ENCODE results near the gene BRD3OS. TPM values are rescaled to one million over a fixed set of nuclear protein-coding genes. Genes with fewer than 3 reads are reported as not detected.
A peak's percentile ranks its signal among the peaks of the same experiment; 100 is the strongest.

BRD3OS gene
- total RNA-seq, 1 donor from 2014 or later, result 13.7 TPM

DNA sequence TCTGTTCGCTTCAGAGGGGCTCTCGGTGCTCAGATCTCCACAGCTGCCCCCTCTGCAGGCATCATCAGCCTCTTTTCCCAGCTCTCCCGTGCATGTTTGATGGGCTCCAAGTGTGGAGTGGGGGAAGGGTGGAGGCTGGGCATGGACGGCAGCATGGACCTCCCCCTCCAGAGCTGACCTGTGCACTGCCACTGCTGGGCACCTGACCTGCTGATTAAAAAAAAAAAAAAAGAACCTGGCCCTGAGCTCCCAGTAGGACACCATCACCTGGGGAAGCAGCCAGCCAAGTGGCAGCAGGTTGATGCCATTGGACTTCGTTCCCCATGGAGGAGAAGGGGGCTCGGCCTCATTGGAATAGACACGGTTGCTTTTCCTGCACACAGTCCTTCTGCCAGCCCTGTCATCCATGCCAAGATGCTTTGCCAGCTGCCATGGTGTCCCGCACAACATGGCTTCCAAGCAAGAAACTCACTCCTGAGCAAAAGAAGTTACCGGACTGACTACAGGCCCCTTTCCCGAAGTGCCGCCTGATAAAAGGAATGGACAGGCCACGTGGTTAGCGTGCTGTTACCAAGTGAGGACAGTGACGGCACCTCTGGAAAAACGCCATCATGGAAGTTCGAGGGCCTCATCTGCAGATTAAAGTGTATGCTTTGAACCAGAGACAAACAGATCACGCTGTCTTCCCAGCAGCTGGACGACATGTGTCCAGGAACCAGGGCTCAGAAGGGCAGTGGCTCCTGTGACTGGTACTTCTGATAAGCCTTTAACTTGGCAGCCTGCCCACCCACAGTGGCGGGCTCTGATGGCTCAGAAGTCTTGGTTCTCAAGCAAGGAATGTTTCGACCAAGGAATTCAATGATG lies 14.7 kb upstream of the BRD3OS start:
- TF ChIP-seq, protein P1, sequence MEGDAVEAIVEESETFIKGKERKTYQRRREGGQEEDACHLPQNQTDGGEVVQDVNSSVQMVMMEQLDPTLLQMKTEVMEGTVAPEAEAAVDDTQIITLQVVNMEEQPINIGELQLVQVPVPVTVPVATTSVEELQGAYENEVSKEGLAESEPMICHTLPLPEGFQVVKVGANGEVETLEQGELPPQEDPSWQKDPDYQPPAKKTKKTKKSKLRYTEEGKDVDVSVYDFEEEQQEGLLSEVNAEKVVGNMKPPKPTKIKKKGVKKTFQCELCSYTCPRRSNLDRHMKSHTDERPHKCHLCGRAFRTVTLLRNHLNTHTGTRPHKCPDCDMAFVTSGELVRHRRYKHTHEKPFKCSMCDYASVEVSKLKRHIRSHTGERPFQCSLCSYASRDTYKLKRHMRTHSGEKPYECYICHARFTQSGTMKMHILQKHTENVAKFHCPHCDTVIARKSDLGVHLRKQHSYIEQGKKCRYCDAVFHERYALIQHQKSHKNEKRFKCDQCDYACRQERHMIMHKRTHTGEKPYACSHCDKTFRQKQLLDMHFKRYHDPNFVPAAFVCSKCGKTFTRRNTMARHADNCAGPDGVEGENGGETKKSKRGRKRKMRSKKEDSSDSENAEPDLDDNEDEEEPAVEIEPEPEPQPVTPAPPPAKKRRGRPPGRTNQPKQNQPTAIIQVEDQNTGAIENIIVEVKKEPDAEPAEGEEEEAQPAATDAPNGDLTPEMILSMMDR (IDR thresholded peaks at IDR 0.05), result no peak
- Mint-ChIP-seq H3K36me3 (ENCODE audit: low read depth) (peaks cover 4% of the 10 kb centered on the region), H3K27me3 (ENCODE audit: low read depth) (no peaks in the 10 kb centered on the region), H3K27ac (ENCODE audit: unreplicated experiment) (no peak overlapping the region), H3K4me3 (ENCODE audit: unreplicated experiment) (no peak overlapping the region), H3K4me1 (ENCODE audit: low read depth) (peaks cover 6% of the 10 kb centered on the region), H3K9me3 (ENCODE audit: low read depth) (no peaks in the 10 kb centered on the region)
- DNase-seq (ENCODE audit: low spot score), result peak; percentile 41

DNA sequence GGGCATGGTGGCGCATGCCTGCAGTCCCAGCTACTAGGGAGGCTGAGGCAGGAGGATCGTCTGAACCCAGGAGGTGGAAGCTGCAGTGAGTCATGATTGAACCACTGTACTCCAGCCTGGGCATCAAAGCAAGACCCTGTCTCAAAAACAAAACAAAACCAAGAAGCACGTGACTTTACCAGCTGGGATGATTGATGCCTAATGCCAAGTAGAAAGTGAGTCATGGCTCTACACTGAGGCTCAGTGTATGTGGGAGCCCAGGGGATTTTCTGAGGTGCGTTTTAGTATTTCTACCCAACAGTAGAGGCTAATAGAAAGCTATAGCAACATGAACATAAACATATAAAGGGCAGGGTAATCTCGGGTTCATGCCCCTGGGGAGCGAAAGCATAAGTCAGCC lies 13.9 kb upstream of the BRD3OS start:
- TF ChIP-seq, protein P1 (IDR thresholded peaks at IDR 0.05), result no peak
- H3K36me3 Mint-ChIP-seq (ENCODE audit: low read depth), result peaks cover 4% of the 10 kb centered on the region
- no peaks in the 10 kb centered on the region for H3K27me3 Mint-ChIP-seq (ENCODE audit: low read depth)
- peaks cover 6% of the 10 kb centered on the region for H3K4me1 Mint-ChIP-seq (ENCODE audit: low read depth)
- H3K4me3 Mint-ChIP-seq (ENCODE audit: unreplicated experiment), result no peak overlapping the region
- DNase-seq (ENCODE audit: low spot score), result no peak
- H3K27ac Mint-ChIP-seq (ENCODE audit: unreplicated experiment), result no peak overlapping the region
- H3K9me3 Mint-ChIP-seq (ENCODE audit: low read depth), result no peaks in the 10 kb centered on the region

DNA sequence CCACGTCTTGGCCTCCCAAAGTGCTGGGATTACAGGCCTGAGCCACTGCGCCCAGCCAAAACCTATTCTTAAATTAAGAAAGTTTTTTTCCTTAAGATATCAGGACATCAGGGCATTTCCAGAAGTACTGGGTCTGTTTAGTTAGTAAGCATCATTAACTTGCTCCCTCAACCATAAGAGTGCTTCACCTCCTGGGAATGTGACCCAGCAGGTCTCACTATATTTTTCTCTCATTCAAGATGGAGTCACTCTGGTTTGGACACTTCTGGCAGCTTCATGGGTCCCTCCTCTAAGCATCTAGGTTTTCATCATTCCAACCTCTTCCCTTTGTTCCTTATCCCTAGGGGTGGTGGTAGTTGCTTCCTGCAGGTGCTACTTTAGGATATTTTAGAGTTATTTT lies 10.3 kb upstream of the BRD3OS start:
- no peak for DNase-seq (ENCODE audit: low spot score)
- Mint-ChIP-seq H3K27ac (ENCODE audit: unreplicated experiment) (no peak overlapping the region), H3K27me3 (ENCODE audit: low read depth) (no peaks in the 10 kb centered on the region), H3K36me3 (ENCODE audit: low read depth) (peaks cover 4% of the 10 kb centered on the region), H3K4me1 (ENCODE audit: low read depth) (no peaks in the 10 kb centered on the region), H3K9me3 (ENCODE audit: low read depth) (no peaks in the 10 kb centered on the region), H3K4me3 (ENCODE audit: unreplicated experiment) (no peak overlapping the region)
- TF ChIP-seq, protein P1 (IDR thresholded peaks at IDR 0.05), result no peak

DNA sequence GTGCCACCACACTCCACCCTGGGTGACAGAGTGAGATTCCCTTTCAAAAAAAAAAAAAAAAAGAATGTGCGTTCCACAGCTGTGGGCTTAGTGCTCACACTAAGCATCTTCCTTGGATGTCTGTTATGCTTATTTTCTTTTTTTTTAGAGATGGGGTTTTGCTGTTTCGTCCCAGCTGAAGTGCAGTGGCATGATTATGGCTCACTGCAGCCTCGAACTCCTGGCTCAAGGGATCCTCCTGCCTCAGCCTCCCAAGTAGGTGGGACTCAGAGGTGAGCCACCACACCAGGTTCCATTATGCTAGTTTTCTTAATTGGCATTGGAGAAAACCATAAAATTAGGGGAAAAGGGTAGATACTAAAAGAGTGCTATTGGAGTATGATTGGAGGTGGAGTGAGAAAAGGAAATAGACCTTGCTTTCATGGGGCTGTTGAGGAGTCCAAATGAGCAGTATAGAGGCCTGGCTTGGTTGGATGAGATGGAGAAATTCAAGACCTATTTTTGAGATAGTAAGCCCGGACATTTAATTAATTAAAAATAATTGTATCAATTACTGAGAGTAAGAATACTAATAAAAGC lies 978 bp upstream of the BRD3OS start:
- peak overlapping the region; percentile 69 for H3K4me3 Mint-ChIP-seq (ENCODE audit: unreplicated experiment)
- H3K27me3 Mint-ChIP-seq (ENCODE audit: low read depth), result no peaks in the 10 kb centered on the region
- H3K4me1 Mint-ChIP-seq (ENCODE audit: low read depth), result peaks cover 16% of the 10 kb centered on the region
- H3K9me3 Mint-ChIP-seq (ENCODE audit: low read depth), result no peaks in the 10 kb centered on the region
- peak; percentile 14 for DNase-seq (ENCODE audit: low spot score)
- no peaks in the 10 kb centered on the region for H3K36me3 Mint-ChIP-seq (ENCODE audit: low read depth)
- H3K27ac Mint-ChIP-seq (ENCODE audit: unreplicated experiment), result peak overlapping the region; percentile 49
- TF ChIP-seq, protein P1 (IDR thresholded peaks at IDR 0.05), result no peak

DNA sequence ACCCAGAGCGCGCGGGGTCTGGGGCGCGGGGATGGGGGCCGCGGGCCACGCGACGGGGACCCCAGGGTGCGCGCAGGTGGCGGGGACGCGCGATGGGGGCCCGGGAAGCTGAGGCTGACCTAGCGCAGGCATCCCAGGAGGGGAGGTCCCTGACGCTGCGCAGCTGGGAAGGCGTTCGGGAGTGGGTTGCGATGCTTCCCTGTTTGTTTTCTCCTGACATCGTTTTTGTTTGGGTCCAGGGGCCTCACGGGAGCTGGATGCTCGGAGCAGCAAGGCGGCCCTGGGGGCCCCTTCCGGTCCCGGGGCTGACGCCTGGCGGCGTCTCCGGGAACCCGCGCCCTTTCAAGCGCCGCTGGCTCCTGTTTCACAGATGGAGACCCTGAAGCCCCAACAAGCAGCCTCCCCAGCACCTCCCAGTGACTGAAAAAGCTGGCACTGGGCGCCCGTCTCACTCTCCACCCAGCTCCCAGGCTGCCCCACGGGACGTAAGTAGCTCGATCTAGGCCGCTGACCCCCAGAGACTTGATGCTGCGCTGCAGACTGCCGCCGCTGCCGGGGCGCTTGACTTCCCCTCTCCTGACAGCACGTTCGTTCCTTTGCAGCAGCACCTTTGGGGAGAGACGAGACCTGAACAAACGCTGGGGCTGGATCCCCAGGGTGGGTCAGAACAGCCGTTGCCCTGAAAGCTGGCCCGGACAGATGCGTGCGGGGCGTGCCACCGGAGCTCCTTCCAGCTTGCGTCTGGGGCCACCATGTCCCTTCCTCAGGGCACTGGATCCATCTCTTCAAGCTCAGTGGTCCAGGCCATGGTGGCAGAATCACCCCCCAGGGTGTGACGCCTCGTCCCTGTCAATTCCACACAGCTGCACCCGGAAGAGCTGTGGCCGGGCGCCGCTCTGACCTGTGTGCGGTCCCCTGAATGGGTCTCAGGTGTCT lies 593 bp downstream of the BRD3OS start:
- Mint-ChIP-seq H3K4me3 (ENCODE audit: unreplicated experiment) (peak overlapping the region; percentile 76), H3K36me3 (ENCODE audit: low read depth) (peaks cover 2% of the 10 kb centered on the region), H3K4me1 (ENCODE audit: low read depth) (peaks cover 16% of the 10 kb centered on the region), H3K9me3 (ENCODE audit: low read depth) (no peaks in the 10 kb centered on the region), H3K27ac (ENCODE audit: unreplicated experiment) (no peak overlapping the region), H3K27me3 (ENCODE audit: low read depth) (no peaks in the 10 kb centered on the region)
- TF ChIP-seq, protein P1 (IDR thresholded peaks at IDR 0.05), result peak; percentile 61
- DNase-seq (ENCODE audit: low spot score), result peak; percentile 92
